Thyroid gland (tissue), 4 donors: ENCODE measurements around the gene TDRD7.

Experiments used
- CTCF ChIP-seq, 6 experiments: fragments of 200-600 bp in 3 of 6; fragments of 450-650 bp in 3 of 6; sonication (generic) in 3 of 6; IDR thresholded peaks; one replicate each; pipeline ENCODE4 v1.5.1; 2016 to 2019; ENCODE audit warnings: antibody characterized with exemption in 6 of 6, mild to moderate bottlenecking in 2 of 6, inconsistent platforms in 1 of 6, moderate library complexity in 1 of 6
- POLR2A ChIP-seq, 2 donors: fragments of 450-650 bp; IDR thresholded peaks; one replicate each; pipeline ENCODE4 v1.6.1; 2017; ENCODE audit warnings: antibody characterized with exemption in 2 of 2, mild to moderate bottlenecking in 2 of 2, moderate library complexity in 1 of 2

- TF ChIP-seq POLR2A (IDR thresholded peaks at IDR 0.05) (no peak), CTCF (IDR thresholded peaks at IDR 0.05) (no peak)
Measured at GRCh38 chr9:97386265-97386633, 25.6 kb upstream of the TDRD7 start.
